Measurements from ENCODE around the gene RAMP2. TPM values are rescaled to one million over a fixed set of nuclear protein-coding genes. Genes with fewer than 3 reads are reported as not detected.
A peak's percentile ranks its signal among the peaks of the same experiment; 100 is the strongest.

Gene RAMP2
- polyA plus RNA-seq, 2 of the 4 experiments (the other 2 are of a cell fraction) = 0.49 to 0.87 TPM

DNA sequence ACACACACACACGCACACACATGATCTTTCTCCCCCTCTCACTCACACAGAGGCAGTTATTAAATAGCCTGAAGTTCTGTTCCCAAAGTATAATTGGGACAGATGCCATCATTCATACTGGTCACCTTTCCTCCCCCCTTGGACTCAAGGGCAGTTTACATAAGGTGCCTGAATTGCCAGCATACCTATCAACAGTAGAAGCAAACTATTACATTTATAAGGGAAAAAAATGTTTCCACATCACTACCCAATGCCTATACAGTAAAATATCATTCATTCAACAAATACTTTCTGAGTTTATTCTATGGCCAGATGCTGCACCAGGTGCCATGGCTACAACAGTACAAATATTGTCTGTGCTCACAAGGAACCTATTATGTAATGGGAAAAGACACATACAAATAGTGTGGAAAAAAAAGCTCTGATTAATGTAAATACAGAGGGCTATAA is 43.9 kb downstream of the RAMP2 start:
- H3K4me2 ChIP-seq = no peak overlapping the region
- ATAC-seq = peak in 1 of 2 experiments; percentile 8; a peak in 2 of 6 replicates
- CTCF ChIA-PET = interaction anchor here (0.6 to 24.6 kb wide), 4 partner anchors 13 to 81 kb away, joined by 3 to 336 read pairs (median 13); partner anchors contain the start of gene BECN1
- TF ChIP-seq GATA3 (IDR thresholded peaks at IDR 0.05; ENCODE audit: borderline replicate concordance) = no peak
- no peak for TF ChIP-seq HOXB13 (CRISPR knock-in tag; IDR thresholded peaks at IDR 0.05; ENCODE audit: low read depth)
- no peak for TF ChIP-seq FOSB (CRISPR knock-in tag; IDR thresholded peaks at IDR 0.05)
- no peak for TF ChIP-seq HES2 (IDR thresholded peaks at IDR 0.05)
- TF ChIP-seq RNF2 (IDR thresholded peaks at IDR 0.05; ENCODE audit: borderline replicate concordance, low read depth) = no peak
- no peak for TF ChIP-seq RFX5 (IDR thresholded peaks at IDR 0.05)
- TF ChIP-seq HOXA7 (CRISPR knock-in tag; IDR thresholded peaks at IDR 0.05) = no peak
- TF ChIP-seq CBX2 (IDR thresholded peaks at IDR 0.05; ENCODE audit: borderline replicate concordance, low read depth) = no peak
- TF ChIP-seq POLR2AphosphoS2 (conservative IDR thresholded peaks at IDR 0.05; ENCODE audit: low read length) = no peak
- TF ChIP-seq CHD2 (IDR thresholded peaks at IDR 0.05; ENCODE audit: low read length, partially characterized antibody) = no peak
- TF ChIP-seq PHF8 (IDR thresholded peaks at IDR 0.05; ENCODE audit: borderline replicate concordance, low read depth) = no peak
- TF ChIP-seq, protein P1, sequence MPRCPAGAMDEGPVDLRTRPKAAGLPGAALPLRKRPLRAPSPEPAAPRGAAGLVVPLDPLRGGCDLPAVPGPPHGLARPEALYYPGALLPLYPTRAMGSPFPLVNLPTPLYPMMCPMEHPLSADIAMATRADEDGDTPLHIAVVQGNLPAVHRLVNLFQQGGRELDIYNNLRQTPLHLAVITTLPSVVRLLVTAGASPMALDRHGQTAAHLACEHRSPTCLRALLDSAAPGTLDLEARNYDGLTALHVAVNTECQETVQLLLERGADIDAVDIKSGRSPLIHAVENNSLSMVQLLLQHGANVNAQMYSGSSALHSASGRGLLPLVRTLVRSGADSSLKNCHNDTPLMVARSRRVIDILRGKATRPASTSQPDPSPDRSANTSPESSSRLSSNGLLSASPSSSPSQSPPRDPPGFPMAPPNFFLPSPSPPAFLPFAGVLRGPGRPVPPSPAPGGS (IDR thresholded peaks at IDR 0.05) = no peak
- TF ChIP-seq ZC3H11A (IDR thresholded peaks at IDR 0.05) = no peak
- no peak for FAIRE-seq
- H3K4me1 ChIP-seq = peaks cover 47% of the 10 kb centered on the region
- peak overlapping the region in 1 of 2 experiments; percentile 5; a peak in 2 of 6 replicates for H3K27ac ChIP-seq
- peak in 1 of 2 experiments; percentile 60 for DNase-seq (ENCODE audit: low read depth in 1 of 2, low spot score in 1 of 2)
- H3K4me3 ChIP-seq = no peak overlapping the region
- POLR2A ChIA-PET = interaction anchor here (1.1 kb wide), 1 partner anchor 19 kb away, joined by 3 read pairs; the partner anchor contains the start of gene BECN1
- 70% methylated on average over 1 of the region's 1 CpG for WGBS (ENCODE audit: missing lambda C conversion rate)
- H3K9me3 ChIP-seq = no peaks in the 10 kb centered on the region

DNA sequence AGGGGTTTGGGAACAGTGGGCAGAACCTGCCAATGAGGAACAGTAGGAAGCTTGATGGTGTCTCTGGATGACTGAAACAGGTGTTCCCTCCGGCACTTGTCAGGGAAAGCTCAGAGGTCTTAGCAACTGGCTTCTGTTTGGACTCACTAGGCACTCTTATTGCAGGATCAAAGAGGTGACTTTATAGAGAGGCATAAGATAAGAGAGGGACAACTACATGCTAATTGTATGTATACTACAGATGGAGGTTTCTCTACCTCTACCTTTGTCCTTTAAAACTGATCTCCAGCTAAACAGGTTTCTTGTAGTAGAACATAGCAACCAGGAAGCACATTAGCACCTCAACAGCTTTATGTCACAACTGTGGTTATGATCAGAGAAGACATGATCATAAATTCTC is 45.2 kb downstream of the RAMP2 start:
- CTCF ChIA-PET = interaction anchor here (1.1 to 24.6 kb wide), 3 partner anchors 14 to 228 kb away, joined by 6 to 336 read pairs (median 14); partner anchors contain the start of genes BECN1 and PSMC3IP
- WGBS (ENCODE audit: missing lambda C conversion rate) = 92% methylated on average over 1 of the region's 1 CpG
- Histone ChIP-seq H3K4me2 (no peak overlapping the region), H3K4me1 (peaks cover 47% of the 10 kb centered on the region), H3K9me3 (no peaks in the 10 kb centered on the region), H3K4me3 (no peak overlapping the region), H3K27ac (no peak overlapping the region)
- TF ChIP-seq, protein P2, sequence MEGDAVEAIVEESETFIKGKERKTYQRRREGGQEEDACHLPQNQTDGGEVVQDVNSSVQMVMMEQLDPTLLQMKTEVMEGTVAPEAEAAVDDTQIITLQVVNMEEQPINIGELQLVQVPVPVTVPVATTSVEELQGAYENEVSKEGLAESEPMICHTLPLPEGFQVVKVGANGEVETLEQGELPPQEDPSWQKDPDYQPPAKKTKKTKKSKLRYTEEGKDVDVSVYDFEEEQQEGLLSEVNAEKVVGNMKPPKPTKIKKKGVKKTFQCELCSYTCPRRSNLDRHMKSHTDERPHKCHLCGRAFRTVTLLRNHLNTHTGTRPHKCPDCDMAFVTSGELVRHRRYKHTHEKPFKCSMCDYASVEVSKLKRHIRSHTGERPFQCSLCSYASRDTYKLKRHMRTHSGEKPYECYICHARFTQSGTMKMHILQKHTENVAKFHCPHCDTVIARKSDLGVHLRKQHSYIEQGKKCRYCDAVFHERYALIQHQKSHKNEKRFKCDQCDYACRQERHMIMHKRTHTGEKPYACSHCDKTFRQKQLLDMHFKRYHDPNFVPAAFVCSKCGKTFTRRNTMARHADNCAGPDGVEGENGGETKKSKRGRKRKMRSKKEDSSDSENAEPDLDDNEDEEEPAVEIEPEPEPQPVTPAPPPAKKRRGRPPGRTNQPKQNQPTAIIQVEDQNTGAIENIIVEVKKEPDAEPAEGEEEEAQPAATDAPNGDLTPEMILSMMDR (IDR thresholded peaks at IDR 0.05) = no peak
- ATAC-seq (no peak), FAIRE-seq (no peak), DNase-seq (ENCODE audit: low read depth in 1 of 2, low spot score in 1 of 2) (no peak)
- POLR2A ChIA-PET = interaction anchor here (0.7 to 1.1 kb wide), 2 partner anchors 18 to 72 kb away, joined by 3 read pairs; partner anchors contain the start of gene BECN1

DNA sequence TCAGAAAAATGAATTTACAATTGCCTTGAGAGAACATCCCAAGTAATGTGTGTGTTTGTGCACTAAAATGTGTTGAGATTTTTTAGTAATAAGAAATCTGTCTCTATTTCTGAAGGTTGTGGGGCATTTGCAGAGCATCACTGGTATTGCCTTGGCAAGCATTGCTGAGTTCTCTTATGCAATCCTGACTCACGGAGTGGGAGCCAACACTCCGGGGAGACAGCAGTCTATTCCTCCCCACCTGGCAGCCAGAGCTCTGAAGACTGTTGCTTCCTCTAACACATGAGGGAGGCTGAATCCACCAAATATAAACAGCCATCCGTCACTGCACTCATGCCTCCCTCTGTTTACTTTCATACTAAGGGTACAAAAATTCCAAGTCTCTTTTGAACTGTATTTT is 48.2 kb downstream of the RAMP2 start:
- ChIA-PET POLR2A (interaction anchor here (1.1 to 2.5 kb wide), 2 partner anchors 14 to 36 kb away, joined by 4 to 18 read pairs; partner anchors contain the start of genes BECN1 and VPS25), CTCF (interaction anchor here (0.8 to 24.6 kb wide), 7 partner anchors 11 to 231 kb away, joined by 3 to 336 read pairs (median 6); partner anchors contain the start of genes BECN1, CNTD1, COA3 and PSMC3IP)
- H3K4me3 ChIP-seq = no peak overlapping the region
- TF ChIP-seq, protein P3, sequence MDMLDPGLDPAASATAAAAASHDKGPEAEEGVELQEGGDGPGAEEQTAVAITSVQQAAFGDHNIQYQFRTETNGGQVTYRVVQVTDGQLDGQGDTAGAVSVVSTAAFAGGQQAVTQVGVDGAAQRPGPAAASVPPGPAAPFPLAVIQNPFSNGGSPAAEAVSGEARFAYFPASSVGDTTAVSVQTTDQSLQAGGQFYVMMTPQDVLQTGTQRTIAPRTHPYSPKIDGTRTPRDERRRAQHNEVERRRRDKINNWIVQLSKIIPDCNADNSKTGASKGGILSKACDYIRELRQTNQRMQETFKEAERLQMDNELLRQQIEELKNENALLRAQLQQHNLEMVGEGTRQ (IDR thresholded peaks at IDR 0.05) = no peak
- TF ChIP-seq ZFP36 (IDR thresholded peaks at IDR 0.05; ENCODE audit: borderline replicate concordance, partially characterized antibody) (no peak), TFCP2L1 (CRISPR knock-in tag; IDR thresholded peaks at IDR 0.05) (no peak), POLR2A (IDR thresholded peaks at IDR 0.05; ENCODE audit: low read length) (no peak), PBX3 (IDR thresholded peaks at IDR 0.05) (no peak), CEBPB (IDR thresholded peaks at IDR 0.05) (peak in 1 of 2 experiments; percentile 66; a peak in 3 of 4 replicates), RARB (CRISPR knock-in tag; IDR thresholded peaks at IDR 0.05) (no peak), PHF8 (IDR thresholded peaks at IDR 0.05; ENCODE audit: borderline replicate concordance, low read depth) (no peak), POLR2AphosphoS2 (conservative IDR thresholded peaks at IDR 0.05; ENCODE audit: low read length) (no peak), HOXA7 (CRISPR knock-in tag; IDR thresholded peaks at IDR 0.05) (no peak), KDM1A (IDR thresholded peaks at IDR 0.05; ENCODE audit: low read depth) (no peak), MAFK (IDR thresholded peaks at IDR 0.05; ENCODE audit: partially characterized antibody) (no peak), CBX8 (IDR thresholded peaks at IDR 0.05) (no peak), MYC (IDR thresholded peaks at IDR 0.05; ENCODE audit: borderline replicate concordance, low read length) (no peak), FOSL2 (IDR thresholded peaks at IDR 0.05) (no peak), FOSL2 (CRISPR knock-in tag; IDR thresholded peaks at IDR 0.05) (peak; percentile 15; the same call in 1 of the 2 replicates)

More for the DNA sequence above, 48.2 kb downstream of the RAMP2 start:
- DNase-seq (ENCODE audit: low read depth in 1 of 2, low spot score in 1 of 2) (peak; percentile 27 to 49), FAIRE-seq (no peak), ATAC-seq (peak; percentile 63 to 65; a peak in 3 of 6 replicates)
- H3K27ac ChIP-seq = peak overlapping the region in 1 of 2 experiments; percentile 9; a peak in 1 of 6 replicates
- H3K4me1 ChIP-seq = peaks cover 21% of the 10 kb centered on the region
- H3K9me3 ChIP-seq = no peaks in the 10 kb centered on the region
- 31% methylated on average over 3 of the region's 3 CpGs for WGBS (ENCODE audit: missing lambda C conversion rate)
- peak overlapping the region; percentile 11; the same call in 1 of the 3 replicates for H3K4me2 ChIP-seq

Measured in A549 (cell line).